HL-60 (cell line): ENCODE results near the gene PA2G4.

ENCODE experiments used
- CTCF ChIP-seq: IDR thresholded peaks from one replicate; pipeline ENCODE4 v1.5.1; 2011; ENCODE audit warnings: low read length, control low read depth, inconsistent platforms; ENCODE audit not compliant: insufficient read depth
- GABPA ChIP-seq: IDR thresholded peaks from 2 replicates; pipeline ENCODE4 v1.6.1; 2012; ENCODE audit warnings: low read depth
- POLR2AphosphoS5 ChIP-seq: IDR thresholded peaks from 2 replicates; pipeline ENCODE4 v1.6.1; 2012; ENCODE audit warnings: low read depth
- REST ChIP-seq: IDR thresholded peaks from 2 replicates; pipeline ENCODE4 v1.6.1; 2012; ENCODE audit warnings: low read depth; ENCODE audit not compliant: insufficient replicate concordance
- SPI1 ChIP-seq: IDR thresholded peaks from 2 replicates; pipeline ENCODE4 v1.6.1; 2012; ENCODE audit warnings: low read depth, mild to moderate bottlenecking, borderline replicate concordance

DNA sequence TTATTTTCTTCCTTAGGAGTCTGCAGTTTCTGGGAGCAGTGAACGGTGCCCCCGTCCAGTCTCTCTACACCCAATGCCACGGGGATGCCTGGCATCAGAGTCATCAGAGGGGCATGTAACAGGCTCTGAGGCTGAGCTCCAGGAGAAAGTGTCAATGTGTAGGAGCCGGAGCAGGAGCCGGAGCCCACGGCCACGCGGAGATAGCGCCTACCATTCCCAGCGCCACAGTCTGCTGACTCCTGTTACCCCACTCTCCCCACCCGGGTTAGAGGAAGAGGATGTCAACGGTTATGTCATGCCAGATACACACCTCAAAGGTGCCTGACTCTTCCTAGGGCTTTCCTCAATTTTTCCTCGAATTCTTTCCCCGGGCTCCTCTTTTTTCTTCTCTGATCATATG lies 3.3 kb upstream of the PA2G4 start:
- TF ChIP-seq SPI1 (no peak), CTCF (no peak), REST (no peak), GABPA (no peak), POLR2AphosphoS5 (no peak)
